Measurements from ENCODE around the gene ISM1.

Gene ISM1

GRCh38 chr20:13238001-13238653 lies 17.1 kb downstream of the ISM1 start:
- no peaks in the 10 kb centered on the region for H3K4me1 ChIP-seq (ENCODE audit: low read length)
- no peak overlapping the region for H3K4me2 ChIP-seq (ENCODE audit: low read length)
- no peaks in the 10 kb centered on the region for H3K9me3 ChIP-seq (ENCODE audit: insufficient read depth, low read length)
- no peak overlapping the region for H3K9ac ChIP-seq (ENCODE audit: low read length)
- no peak overlapping the region for H3K4me3 ChIP-seq (ENCODE audit: low read length)
- H4K20me1 ChIP-seq (ENCODE audit: insufficient read depth, low read length), result no peaks in the 10 kb centered on the region
- H3K27me3 ChIP-seq (ENCODE audit: low read depth, low read length), result peaks cover 37% of the 10 kb centered on the region
- no peaks in the 10 kb centered on the region for H3K79me2 ChIP-seq (ENCODE audit: low read length)
- TF ChIP-seq EZH2phosphoT487 (IDR thresholded peaks at IDR 0.05; ENCODE audit: low read depth), result no peak
- TF ChIP-seq CTCF (IDR thresholded peaks at IDR 0.05; ENCODE audit: low read depth, low read length), result no peak
- no peaks in the 10 kb centered on the region for H3K36me3 ChIP-seq (replicated peaks; ENCODE audit: low read depth, low read length)
- H2AFZ ChIP-seq (ENCODE audit: low read depth, low read length), result no peak overlapping the region
- no peak overlapping the region for H3K27ac ChIP-seq (ENCODE audit: low read length)

GRCh38 chr20:13243826-13244376 lies 22.8 kb downstream of the ISM1 start:
- H3K27me3 ChIP-seq (ENCODE audit: low read depth, low read length), result peaks cover 42% of the 10 kb centered on the region
- no peaks in the 10 kb centered on the region for H3K9me3 ChIP-seq (ENCODE audit: insufficient read depth, low read length)
- no peak overlapping the region for H2AFZ ChIP-seq (ENCODE audit: low read depth, low read length)
- no peak overlapping the region for H3K4me3 ChIP-seq (ENCODE audit: low read length)
- no peak overlapping the region for H3K27ac ChIP-seq (ENCODE audit: low read length)
- H3K36me3 ChIP-seq (replicated peaks; ENCODE audit: low read depth, low read length), result no peaks in the 10 kb centered on the region
- H3K4me2 ChIP-seq (ENCODE audit: low read length), result no peak overlapping the region
- H3K9ac ChIP-seq (ENCODE audit: low read length), result no peak overlapping the region
- H3K4me1 ChIP-seq (ENCODE audit: low read length), result peaks cover 9% of the 10 kb centered on the region
- H3K79me2 ChIP-seq (ENCODE audit: low read length), result no peaks in the 10 kb centered on the region
- H4K20me1 ChIP-seq (ENCODE audit: insufficient read depth, low read length), result no peaks in the 10 kb centered on the region
- no peak for TF ChIP-seq EZH2phosphoT487 (IDR thresholded peaks at IDR 0.05; ENCODE audit: low read depth)
- TF ChIP-seq CTCF (IDR thresholded peaks at IDR 0.05; ENCODE audit: low read depth, low read length), result no peak

- TF ChIP-seq CTCF (IDR thresholded peaks at IDR 0.05; ENCODE audit: low read depth, low read length) (no peak), EZH2phosphoT487 (IDR thresholded peaks at IDR 0.05; ENCODE audit: low read depth) (no peak)
- Histone ChIP-seq H3K9me3 (ENCODE audit: insufficient read depth, low read length) (no peaks in the 10 kb centered on the region), H3K36me3 (replicated peaks; ENCODE audit: low read depth, low read length) (no peaks in the 10 kb centered on the region)
Measured at GRCh38 chr20:13245250-13245723, 24.2 kb downstream of the ISM1 start.

GRCh38 chr20:13249118-13249797 lies 28.2 kb downstream of the ISM1 start:
- peaks cover 9% of the 10 kb centered on the region for H3K4me1 ChIP-seq (ENCODE audit: low read length)
- H3K27ac ChIP-seq (ENCODE audit: low read length), result no peak overlapping the region
- no peaks in the 10 kb centered on the region for H3K27me3 ChIP-seq (ENCODE audit: low read depth, low read length)
- no peak overlapping the region for H3K4me3 ChIP-seq (ENCODE audit: low read length)
- TF ChIP-seq CTCF (IDR thresholded peaks at IDR 0.05; ENCODE audit: low read depth, low read length) (no peak), EZH2phosphoT487 (IDR thresholded peaks at IDR 0.05; ENCODE audit: low read depth) (no peak)
- H3K9ac ChIP-seq (ENCODE audit: low read length), result no peak overlapping the region
- H3K4me2 ChIP-seq (ENCODE audit: low read length), result no peak overlapping the region
- no peaks in the 10 kb centered on the region for H3K36me3 ChIP-seq (replicated peaks; ENCODE audit: low read depth, low read length)
- no peak overlapping the region for H2AFZ ChIP-seq (ENCODE audit: low read depth, low read length)
- no peaks in the 10 kb centered on the region for H3K9me3 ChIP-seq (ENCODE audit: insufficient read depth, low read length)
- no peaks in the 10 kb centered on the region for H4K20me1 ChIP-seq (ENCODE audit: insufficient read depth, low read length)
- no peaks in the 10 kb centered on the region for H3K79me2 ChIP-seq (ENCODE audit: low read length)

More at GRCh38 chr20:13245250-13245723, 24.2 kb downstream of the ISM1 start:
- no peaks in the 10 kb centered on the region for H3K79me2 ChIP-seq (ENCODE audit: low read length)
- H3K4me1 ChIP-seq (ENCODE audit: low read length), result peaks cover 9% of the 10 kb centered on the region
- H3K4me2 ChIP-seq (ENCODE audit: low read length), result no peak overlapping the region
- no peak overlapping the region for H3K4me3 ChIP-seq (ENCODE audit: low read length)
- H4K20me1 ChIP-seq (ENCODE audit: insufficient read depth, low read length), result no peaks in the 10 kb centered on the region
- H3K9ac ChIP-seq (ENCODE audit: low read length), result no peak overlapping the region
- no peak overlapping the region for H3K27ac ChIP-seq (ENCODE audit: low read length)
- H3K27me3 ChIP-seq (ENCODE audit: low read depth, low read length), result peaks cover 30% of the 10 kb centered on the region
- no peak overlapping the region for H2AFZ ChIP-seq (ENCODE audit: low read depth, low read length)

Data from OCI-LY3 (cell line).